DMS79 treated with DMSO at 0.1 percent for 48 hours (cell line): ENCODE results near the gene DAZ2.
"Not testable (repeated sequence)": the region's sequence is repeated elsewhere in the genome, so short reads cannot be mapped to it uniquely, and the experiment has no call there.

ENCODE experiments used
- DNase-seq: peaks from one replicate; lab custom pipeline; 2025; lab: John Stamatoyannopoulos, UW

The DAZ2 gene

GRCh38 chrY:23219233-23219632 is at the start of gene DAZ2:
Gene DAZ2, plus strand, starts transcription at chrY:23219533. Its CDS starts 208 bp downstream, at chrY:23219741.
- not testable (repeated sequence) for DNase-seq

GRCh38 chrY:23198908-23199307 is 20.4 kb upstream of the DAZ2 start, which contains the start of gene DAZ1:
Gene DAZ1, minus strand, starts transcription at chrY:23199008. Its CDS starts 208 bp downstream, at chrY:23198800.
- not testable (repeated sequence) for DNase-seq

GRCh38 chrY:23207455-23207854 is 11.9 kb upstream of the DAZ2 start:
- DNase-seq: not testable (repeated sequence)

GRCh38 chrY:23209802-23210495 is 9.4 kb upstream of the DAZ2 start:
- not testable (repeated sequence) for DNase-seq

GRCh38 chrY:23210681-23211080 is 8.7 kb upstream of the DAZ2 start:
- DNase-seq: not testable (repeated sequence)
